Stimulated activated naive CD8-positive, alpha-beta T cell treated with anti-CD3 and anti-CD28 coated beads, Interleukin-15, Interleukin-2, amounts not matched to agents 100 U/mL and 50 U/mL, for 24 hours (primary cell): ENCODE results near the gene CRIM1.
A peak's percentile ranks its signal among the peaks of the same experiment; 100 is the strongest.

Source experiments
- ATAC-seq: fragments of 150-1000 bp; cut with Tn5 transposase; one replicate; pipeline ENCODE4 v1.10.0; 2021
- DNase-seq: peaks from one replicate; pipeline ENCODE4 v3.0.0; 2021

The CRIM1 gene

DNA sequence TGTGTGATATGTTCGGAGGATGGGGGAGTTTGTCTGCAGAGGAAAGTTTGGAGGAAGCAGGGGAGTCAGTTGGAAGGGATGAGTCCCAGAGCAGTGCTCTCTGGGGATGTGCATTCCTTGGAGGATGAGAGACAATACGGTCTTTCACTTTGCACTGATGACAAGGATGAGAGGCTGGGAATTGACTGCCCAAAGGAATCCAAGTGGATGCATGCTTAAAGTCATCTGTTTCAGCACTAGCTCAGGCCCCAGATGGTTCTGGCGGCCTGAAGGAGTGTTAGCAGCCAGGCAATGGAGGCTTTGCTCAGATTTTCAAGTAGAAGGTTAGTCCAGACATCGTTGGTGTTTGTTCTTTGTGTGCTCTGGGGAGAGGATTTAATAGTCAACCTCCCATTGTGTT, 100.2 kb downstream of the CRIM1 start:
- DNase-seq (no peak), ATAC-seq (no peak)

- DNase-seq, result no peak
- no peak for ATAC-seq
Observed at GRCh38 chr2:36456227-36457175, 100.9 kb downstream of the CRIM1 start.

GRCh38 chr2:36458106-36458505, 102.5 kb downstream of the CRIM1 start:
- ATAC-seq (no peak), DNase-seq (no peak)

GRCh38 chr2:36459725-36460137, 104.2 kb downstream of the CRIM1 start:
- DNase-seq (no peak), ATAC-seq (no peak)

- DNase-seq (no peak), ATAC-seq (peak; percentile 90)
Observed at GRCh38 chr2:36461039-36461681, 105.6 kb downstream of the CRIM1 start.

DNA sequence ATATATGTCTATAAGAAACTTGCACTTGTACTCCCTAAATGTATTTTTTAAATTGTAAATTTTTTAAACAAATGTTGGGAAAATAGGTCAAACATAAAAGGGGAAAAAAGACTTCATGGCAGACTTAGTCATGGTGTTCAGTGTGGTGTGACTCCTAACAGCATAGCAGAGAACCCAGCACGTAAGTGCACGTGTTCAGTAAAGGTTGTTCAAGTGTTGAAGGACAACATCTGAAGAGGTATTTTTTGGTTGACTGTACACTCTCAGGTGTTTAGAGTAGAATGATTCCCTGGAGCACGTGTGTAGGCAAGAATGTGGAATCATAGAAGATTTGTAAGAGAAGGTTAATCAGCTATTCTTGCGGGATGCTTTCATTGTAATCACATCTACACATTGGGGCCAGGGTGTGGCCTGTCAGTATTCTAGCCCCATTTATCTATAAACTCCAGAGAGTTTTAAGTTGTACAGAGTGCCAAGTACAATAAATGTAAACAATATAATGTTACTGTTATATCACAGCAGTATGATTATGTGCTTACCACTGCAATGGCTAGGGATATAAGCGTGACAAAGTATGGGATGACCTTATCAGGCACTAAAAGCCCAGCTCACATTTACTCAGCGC, 106.8 kb downstream of the CRIM1 start:
- DNase-seq (no peak), ATAC-seq (no peak)

GRCh38 chr2:36463365-36463764, 107.8 kb downstream of the CRIM1 start:
- no peak for ATAC-seq
- DNase-seq, result no peak

- no peak for ATAC-seq
- DNase-seq, result no peak
Observed at GRCh38 chr2:36464006-36464721, 108.6 kb downstream of the CRIM1 start.

DNA sequence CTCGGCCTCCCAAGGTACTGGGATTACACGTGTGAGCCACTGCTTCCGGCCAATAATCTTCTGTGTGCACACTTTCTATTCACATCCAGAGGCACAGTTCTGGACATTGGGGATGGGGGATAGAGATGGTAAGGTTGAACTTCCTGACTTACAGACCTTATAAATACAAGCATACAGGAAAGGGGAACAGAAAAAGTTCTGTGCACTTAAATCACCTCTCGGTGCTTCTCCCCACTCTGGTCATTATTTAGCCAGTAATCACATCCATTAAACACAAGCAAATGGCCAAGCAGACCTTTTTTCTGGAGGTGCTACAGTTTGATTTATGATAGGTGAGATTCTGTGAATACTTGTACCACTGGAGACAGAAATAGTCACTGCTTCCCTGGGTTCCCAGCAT, 110.6 kb downstream of the CRIM1 start:
- DNase-seq, result no peak
- no peak for ATAC-seq

DNA sequence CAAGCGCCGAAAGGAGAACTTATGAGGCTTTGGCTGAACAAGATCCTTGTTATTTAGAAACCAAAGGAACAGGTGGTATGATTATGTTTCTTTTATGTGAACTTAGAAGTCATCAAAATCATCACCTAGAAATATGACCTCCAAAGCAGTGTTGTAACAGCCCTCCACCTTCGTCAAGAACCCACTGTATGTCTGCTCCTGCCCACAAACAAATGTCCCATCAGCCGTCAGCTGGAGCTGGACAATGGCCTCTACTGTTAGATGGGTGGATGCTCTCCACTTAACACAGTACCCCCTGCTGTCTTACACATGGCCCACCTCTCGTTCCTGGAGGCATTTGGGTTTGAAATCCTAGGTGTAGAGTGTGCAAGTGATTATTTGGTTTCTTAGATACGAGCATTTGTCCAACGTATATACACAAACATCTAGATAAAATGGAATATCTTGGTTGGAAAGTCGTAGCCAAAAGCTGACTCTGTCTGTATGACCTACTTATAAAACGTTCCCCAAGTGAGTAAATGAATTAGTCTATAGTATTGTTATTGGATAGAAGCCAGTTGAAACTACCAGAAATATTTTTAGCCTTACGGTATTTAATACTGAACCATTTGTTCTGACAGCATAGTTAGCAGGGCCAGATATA, 113.0 kb downstream of the CRIM1 start:
- ATAC-seq (no peak), DNase-seq (no peak)

DNA sequence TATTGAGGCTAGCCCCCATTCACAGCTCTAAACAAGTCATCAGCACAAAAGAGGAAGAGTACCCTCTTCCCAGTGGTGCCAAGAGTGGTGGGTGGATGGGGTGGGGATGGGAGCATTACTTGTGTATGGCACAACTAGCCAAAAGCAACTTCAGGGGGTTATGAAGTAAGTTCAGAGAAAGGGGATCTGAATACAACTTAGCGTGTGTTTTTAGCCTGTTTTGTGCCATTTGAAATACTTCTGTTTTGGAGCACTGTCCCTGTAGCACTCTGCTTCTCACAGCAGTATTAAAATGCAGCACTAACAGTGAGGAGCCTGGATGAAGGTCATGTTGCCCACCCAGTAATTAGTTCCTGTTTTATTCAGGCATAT, 113.5 kb downstream of the CRIM1 start:
- DNase-seq (no peak), ATAC-seq (no peak)

GRCh38 chr2:36469710-36470109, 114.1 kb downstream of the CRIM1 start:
- DNase-seq (no peak), ATAC-seq (no peak)

DNA sequence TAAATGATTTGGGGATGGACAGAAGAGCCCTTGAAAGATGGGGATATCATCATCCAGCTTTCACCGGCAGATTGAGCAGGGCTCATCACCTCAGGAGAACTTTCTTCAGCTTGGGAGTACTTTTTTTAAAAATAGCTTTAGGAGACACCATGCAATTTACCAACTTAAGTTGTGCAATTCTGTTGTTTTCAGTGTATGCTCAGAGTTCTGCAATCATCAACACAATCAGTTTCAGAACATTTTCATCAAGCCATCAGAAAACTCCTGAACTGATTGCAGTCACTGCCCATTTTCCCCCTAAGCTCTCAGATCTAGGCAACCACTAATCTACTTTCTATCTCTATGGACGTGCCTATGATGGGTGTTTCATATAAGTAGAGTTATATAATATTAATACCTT, 117.7 kb downstream of the CRIM1 start:
- ATAC-seq (no peak), DNase-seq (no peak)

DNA sequence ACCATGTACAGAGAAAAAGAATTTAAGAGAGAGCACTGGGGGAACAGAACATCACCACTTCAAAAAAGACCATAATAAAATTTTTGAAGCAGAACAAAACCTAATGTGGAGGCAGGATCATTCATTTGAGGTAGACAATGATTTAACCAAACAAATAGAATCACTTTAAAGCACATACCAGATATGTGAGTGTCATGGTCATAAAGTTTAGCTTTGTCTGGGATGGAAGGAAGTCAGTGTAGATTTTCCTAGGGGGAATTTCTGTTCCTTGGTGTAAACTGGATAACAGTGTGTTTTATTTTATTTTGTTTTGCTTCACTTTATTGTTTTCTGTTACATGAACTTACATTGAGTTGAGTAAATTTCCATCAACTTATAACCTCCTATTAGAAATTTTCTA, 120.8 kb downstream of the CRIM1 start:
- no peak for ATAC-seq
- DNase-seq, result no peak

GRCh38 chr2:36477315-36477714, 121.7 kb downstream of the CRIM1 start:
- DNase-seq (no peak), ATAC-seq (no peak)

DNA sequence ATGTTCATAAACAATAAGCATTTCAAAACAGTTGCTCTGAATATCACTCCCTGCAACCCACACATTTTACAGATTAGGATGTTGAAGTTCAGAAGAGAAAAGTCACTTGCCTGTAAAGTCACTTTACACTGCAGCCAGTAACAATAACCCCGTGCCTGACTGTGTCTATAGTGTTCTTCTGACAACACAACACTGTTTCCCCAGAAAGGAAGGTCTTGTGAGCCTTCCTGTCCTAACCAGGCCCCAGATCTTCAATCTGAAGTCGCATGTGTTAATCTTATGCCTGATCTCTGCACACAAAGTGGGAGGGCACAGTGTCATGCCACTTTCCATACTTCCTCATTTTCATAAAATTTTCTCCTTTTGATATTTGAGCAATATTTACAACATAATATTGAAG, 122.2 kb downstream of the CRIM1 start:
- no peak for DNase-seq
- no peak for ATAC-seq

- DNase-seq (no peak), ATAC-seq (no peak)
Observed at GRCh38 chr2:36478332-36478738, 122.8 kb downstream of the CRIM1 start.

DNA sequence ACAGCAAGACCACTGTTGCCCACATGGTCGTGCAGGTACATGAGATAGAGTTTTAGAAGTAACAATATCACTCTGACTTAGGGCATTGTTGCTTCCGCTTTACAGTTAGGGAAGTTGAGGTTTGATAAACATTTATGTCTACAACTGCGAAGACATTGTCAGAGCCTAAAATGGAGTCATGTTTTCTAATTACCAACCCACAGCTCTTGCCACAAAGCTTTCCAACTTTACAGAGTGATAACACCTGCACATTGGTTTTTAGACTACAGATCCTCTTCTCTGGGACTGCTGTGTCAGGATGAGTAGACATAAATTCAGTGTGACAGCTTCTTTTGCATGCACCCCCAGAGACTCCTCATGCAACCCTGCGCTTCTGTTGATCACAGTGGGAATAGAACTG, 123.4 kb downstream of the CRIM1 start:
- ATAC-seq, result no peak
- no peak for DNase-seq

GRCh38 chr2:36479406-36479805, 123.8 kb downstream of the CRIM1 start:
- no peak for ATAC-seq
- no peak for DNase-seq

DNA sequence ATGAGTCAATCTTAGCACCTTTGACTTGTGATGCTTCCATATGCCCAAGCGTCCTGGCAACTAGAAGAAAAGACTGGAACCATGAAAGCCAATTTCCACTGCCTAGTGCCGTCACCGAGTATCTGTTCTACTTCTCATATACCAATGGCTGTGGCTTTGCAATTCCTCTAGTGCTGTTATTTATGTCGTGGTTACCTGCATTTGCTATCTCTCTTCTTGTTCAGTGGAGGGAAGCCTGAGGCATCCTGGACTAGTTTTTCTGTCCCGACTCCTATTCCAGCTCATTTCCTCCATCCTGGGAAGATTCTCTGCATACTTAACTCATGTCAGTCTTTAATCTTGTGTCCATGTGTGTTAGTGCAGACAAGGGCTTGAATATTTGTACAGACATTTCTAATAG, 124.5 kb downstream of the CRIM1 start:
- ATAC-seq (no peak), DNase-seq (no peak)

DNA sequence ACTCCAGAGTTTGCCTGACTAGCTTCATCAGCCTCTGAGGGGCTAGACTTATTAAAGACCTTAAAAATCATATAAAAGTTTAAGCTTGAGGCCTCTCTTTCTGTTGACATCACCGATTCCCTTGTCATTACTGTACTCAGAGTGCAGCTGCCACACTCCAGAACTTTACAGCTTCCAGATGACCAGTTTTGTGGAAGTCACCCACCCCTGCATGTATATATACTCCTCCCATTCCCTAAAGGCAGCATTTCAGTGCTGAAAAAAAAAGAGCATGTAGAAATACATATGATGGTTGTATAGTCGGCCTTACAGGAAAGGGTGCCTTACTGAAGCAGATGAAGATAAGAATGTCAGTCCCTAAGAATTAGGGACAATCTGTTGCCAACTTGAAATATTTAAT, 125.1 kb downstream of the CRIM1 start:
- ATAC-seq, result no peak

DNA sequence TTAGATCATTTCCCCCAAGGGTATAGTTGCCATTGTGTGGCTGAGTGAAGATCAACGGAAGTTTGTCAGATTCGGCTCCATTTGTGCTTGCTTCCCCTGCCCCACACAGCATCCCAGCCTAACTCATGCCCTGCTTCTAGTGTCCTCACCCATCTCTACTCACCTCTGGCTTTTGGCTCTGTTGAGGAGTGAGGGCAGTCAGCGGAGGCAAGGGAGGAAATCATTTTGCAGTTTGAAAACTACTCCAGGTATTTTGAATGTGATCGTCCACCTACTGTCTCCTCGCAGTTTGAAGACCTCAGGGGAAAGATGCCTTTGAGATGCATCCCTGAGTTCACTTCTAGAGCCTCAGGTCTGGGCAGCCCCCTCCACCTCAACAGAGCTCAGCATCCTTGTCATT, 126.1 kb downstream of the CRIM1 start:
- DNase-seq (no peak), ATAC-seq (no peak)

More for the DNA sequence above, 125.1 kb downstream of the CRIM1 start:
- DNase-seq, result no peak
